NCI-H2107 treated with DMSO at 0.1 percent for 48 hours (cell line): ENCODE measurements around the gene GRHL1.
"Not testable (repeated sequence)": the region's sequence is repeated elsewhere in the genome, so short reads cannot be mapped to it uniquely, and the experiment has no call there.

Experiments
- DNase-seq: peaks from one replicate; lab custom pipeline; 2025; ENCODE audit not compliant: unreplicated experiment; lab: John Stamatoyannopoulos, UW

The GRHL1 gene

DNA sequence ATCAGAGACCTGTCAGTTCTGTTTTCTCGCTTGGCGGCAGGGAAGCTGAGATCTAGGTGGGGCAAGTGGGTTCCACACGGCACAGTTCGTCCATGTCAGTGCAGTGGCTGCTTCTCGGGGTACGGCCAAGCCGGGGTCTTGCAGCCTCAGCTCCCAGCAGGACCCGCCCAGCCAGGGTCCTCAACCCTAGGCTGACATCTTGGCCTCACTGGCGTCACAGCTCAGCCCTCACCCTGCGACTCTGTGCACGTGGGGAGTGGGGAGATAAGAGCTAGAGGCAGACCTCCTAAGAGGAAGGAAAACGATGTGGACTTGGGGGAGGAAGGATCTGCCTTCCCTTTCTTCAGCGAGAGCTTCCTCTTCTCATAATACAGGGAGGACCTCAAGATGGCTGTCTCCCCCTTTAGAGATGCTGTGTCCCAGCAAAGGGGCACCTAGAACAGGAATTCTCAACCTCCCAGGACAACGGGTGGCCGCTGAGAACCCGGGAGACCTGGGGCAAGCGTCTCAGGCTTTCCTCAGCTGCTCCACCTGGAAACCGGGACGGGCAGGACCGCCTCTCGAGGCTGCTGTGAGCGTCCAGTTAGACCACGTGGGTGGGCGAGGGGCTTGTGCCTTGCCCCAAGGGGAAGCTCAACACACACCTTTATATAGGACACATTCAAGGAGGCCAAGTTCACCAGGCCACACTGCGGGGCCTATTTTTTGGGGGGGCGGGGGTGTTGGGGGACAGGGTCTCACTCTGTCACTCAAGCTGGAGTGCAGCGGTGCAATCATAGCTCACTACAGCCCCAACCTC lies 68.3 kb downstream of the GRHL1 start:
- DNase-seq, result no peak

DNA sequence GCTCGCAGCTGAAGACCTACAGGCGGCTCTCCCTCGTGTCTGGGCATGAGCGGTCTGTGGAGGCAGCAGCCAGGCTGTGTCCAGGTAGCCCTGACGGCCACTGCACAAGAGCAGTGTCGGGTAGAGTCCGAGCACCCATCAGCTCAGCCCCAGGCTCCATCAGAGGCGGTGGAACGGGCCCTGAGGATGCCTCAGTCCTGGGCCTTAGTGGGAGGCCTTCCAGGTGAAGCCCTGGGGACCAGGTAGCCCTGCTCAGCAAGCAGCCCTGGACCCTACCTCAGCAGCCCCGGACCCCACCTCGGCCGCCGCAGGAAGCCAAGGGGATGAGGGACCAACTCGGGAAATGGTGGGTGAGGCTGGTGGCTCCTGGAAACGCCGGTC lies 70.5 kb downstream of the GRHL1 start:
- DNase-seq, result no peak

DNA sequence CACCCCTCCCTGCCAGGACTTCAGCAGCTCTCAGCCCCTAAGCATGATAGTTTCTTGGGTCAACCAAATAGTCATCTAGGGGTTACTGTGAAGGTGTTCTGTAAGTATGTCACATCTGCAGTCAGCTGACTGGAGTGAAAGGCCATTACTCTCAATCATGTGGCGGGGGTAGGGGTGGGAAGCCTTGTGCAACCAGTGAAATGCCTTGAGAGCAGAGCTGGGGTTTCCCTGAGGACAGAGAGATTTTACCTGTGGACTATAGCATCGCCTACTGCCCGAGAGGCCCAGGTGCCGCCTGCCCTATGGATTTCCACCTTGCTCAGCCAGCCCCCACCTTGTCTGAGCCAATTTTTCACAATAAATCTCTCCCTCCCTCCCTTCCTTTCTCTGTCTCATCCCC lies 71.0 kb downstream of the GRHL1 start:
- DNase-seq, result no peak

DNA sequence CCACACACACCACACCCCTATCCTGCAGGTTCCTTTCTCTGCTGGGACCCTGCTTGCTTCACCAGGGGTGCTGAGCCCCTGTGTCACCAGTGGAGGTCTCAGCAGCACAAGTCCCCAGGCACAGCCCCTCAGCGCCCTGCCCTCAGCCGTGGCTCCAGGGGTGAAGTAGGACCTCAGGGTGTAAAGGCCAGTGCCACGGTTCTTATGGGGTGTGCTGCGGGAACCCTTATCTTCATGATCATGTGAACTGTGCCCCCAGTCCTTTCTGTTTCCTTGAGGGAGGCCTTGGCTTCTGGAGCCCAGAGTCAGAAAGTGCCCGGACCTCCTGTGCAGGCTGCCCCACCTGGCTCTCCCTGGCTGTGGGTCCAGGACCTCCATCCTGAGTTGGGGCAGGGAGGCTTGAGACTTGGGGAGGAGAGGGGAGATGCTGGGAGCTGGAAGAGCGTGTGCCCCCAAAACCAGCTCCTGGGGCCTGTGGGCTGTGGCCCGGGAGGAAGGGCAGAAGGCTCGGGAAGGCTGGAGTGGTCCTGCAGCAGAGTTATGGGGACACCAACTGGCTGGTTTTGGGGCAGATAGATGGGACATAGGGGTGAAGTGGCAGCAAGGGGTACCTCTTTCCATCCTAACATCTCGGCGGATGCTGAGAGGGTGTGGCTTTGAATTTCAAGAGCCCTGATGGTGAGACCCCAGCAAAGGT lies 71.6 kb downstream of the GRHL1 start:
- no peak for DNase-seq

DNA sequence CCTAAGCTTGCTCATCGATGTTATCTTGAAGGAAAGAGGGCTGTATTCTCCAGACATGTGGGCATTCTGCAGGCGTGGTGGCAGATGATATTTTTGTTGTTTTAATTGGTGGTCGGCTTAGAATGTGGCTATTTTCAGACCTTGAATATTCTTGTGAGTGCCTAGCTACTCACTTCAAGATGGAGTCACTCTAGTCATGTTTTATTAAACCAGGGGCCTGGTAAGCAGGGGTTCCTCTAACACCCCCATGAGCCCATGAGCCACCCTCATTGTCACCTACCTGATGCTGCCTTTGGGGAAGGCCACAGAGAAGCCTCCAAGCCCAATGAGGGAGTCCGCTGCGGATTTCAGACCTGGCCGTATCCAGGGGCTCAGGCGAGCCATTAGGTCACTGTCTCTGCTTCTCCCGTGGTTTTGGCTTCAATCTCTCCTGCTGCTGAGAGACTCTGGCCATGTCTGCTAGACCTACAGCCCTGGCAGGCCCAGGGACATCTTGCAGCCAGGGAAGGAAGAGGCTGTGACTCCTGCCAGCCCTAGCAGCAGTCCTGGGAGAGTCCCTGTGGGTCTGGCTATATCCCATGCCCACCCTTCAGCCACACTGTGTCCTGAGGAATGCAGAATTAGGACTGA lies 75.6 kb downstream of the GRHL1 start:
- DNase-seq, result no peak

DNA sequence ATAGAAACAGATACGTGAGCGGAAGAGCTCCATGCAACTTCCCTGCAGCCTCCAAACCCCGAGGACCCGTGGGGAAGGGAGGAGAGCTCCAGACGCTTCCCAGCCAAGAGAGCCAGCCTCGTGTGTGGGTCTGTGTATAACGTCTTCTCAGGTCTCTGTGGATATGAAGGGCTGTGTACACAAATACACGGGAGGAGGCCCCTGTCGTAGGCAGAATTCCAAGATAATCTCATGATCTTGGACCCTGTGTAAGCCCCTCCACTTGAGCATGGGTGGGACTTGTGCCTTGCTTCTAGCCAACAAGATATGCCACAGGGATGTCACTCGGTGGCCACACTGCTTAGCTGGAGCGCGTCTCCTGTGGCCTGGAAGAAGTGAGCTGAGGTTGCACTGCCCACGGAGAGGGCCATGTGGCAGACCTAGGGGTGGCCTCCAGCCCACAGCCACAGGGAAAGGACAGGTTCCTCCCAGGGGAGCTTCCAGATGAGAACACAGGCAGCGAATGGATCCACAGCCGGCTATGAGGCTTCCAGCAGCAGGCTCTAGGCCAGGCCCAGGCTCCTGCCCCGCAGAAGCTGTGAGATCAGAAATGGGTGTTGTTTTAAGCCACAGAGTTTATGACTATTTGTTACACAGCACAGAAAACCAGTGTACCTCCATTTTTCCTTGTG lies 76.3 kb downstream of the GRHL1 start:
- no peak for DNase-seq

DNA sequence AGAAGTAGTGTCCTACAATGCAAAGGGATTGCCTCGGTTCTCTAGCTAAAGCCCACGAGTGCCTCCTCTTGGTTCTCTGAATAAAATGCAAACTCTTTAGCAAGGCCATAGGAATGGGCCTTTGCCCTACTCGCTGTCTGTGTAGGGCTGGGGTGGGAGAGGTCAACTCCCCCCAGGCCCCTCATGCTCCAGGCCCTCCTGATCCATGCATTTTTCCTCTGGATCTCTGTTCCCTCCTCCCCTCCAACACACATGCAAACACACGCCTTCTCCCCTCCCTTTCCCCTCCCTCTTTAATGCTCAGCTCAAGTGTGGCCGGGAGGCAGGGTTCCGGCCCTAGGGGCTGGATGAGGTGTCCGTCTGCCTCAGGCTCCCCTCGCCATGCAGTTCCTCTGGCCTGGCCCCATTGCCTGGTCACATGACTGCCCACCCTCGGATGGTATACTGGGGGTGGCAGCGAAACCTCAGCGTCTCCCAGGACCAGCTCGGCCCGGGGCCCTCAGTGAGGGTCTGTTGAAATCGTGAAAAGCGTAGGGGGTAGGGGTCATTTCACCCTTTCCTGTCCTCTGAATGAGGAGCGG lies 77.0 kb downstream of the GRHL1 start:
- DNase-seq, result no peak

DNA sequence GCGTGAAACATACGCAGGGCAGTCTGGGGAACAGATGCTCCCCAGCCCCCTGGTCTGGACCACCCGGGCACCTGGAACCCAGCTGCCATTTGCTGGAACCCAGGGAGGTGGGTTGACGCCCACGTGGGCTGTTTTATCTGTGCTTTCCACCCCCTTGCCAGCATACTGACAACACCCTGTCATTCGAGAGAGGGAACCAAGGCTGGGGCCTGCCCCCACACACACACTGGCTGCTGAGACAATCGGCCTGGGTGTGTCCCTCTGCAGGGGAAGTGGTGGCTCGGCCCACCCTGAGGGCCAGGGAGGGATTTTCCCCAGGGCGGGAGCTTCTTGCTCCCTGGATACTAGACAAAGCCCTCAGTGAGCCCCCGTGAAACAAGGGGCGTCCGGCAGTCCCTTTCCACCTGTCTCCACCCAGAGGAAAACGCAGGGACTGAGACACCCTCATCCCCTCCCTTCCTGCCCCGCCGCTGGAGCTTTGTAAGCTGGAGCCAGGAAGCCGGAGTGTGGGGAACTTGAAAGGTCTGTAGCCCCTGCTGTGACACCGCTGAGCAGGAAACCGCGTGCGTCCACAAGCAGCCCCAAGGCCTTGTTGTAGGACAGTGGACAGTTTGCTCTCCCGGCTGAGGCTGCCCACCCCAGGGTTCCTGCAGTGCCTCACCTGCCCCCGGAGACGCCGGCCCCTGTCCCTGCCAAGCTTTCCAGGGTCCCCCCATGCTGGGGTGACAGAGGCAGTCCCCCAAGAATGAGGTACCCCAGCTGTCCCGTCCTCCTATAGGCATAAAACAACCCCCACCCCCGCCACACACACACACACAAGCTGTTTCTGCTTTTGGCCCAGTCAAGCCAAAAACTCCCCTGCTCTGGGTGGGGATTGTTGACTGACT lies 77.7 kb downstream of the GRHL1 start:
- no peak for DNase-seq

DNA sequence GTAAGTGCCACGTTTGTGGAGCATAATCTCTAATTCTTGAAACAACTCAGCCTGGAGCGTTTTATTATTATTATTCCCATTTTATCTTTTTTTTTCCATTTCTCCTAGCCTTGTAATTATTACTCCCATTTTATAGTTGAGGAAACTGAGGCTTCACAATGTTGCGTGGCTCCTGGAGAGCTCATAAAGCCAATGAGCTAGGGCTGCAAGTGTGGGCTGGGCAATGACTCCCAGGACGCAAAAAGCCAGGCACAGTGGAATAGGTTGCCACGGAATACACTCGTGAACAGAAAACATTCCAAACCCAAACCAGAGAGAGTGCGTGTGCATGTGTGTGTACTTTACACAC lies 78.4 kb downstream of the GRHL1 start:
- DNase-seq, result no peak

DNA sequence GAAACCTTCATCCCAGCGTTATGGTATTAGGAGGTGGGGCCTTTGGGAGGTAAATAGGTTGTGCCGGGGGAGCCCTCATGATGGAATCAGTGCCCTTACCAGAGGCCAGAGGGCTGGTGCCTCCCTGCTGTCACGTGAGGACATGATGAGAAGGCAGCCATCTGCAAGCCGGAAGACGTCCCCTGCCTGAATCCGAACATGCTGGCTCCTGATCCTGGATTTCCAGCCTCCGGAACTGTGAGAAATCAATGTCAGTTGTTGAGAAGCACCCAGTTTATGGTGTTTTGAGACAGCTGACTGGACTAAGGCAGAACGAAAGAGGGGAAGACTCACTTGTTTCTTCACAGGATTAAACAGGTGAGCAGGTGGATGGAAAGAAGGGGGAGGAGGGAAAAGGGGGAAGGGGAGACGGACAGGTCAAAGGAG lies 78.8 kb downstream of the GRHL1 start:
- no peak for DNase-seq

DNA sequence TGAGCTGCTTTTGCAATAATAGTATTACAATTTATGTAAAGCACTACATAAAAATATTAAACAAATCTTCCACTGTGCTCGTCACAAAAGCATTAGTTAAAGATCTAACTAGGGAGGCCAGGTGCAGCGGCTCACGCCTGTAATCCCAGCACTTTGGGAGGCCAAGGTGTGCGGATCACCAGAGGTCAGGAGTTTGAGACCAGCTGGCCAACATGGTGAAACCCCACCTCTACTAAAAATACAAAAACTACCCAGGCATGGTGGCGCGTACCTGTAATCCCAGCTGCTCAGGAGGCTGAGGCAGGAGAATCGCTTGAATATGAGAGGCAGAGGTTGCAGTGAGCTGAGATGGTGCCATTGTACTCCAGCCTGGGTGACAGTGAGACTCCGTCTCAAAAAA lies 79.3 kb downstream of the GRHL1 start:
- DNase-seq, result not testable (repeated sequence)

DNA sequence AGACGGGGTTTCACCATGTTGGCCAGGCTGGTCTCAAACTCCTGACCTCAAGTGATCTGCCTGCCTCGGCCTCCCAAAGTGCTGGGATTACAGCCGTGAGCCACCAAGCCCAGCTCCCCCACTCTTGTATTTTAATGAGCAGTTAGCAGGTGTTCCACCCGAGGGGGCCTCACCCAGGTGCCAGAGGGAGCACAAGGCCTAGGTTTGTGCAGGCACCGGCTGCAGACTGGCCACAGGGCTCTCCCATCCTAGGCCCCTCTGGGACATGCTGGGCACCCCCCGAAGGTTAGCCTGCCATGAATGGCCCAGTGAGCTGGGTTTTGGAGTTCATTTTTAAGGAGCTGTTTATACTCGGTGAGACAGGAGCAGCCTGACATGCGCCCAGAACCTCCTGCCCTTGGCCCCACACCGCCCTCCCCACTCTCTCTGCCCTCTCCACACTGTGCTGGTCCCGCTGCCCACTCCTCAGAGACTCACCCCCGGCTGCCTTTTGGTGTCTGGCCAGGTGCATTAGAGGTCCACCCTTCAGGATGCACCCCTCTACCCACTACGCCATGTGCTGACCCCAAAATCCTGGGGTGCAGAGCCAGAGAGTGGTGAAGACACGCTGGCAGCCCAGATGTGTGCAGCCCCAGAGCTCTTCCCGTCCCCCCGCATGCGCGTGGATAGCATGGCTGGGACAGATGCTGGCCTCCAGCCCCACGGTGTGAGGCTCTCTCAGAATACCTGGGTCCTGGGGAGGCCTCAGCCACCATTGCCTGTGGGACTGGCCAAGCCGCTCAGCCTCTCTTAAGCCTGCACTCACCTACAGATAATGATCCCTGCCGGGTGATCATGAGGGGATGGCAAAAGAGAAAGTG lies 80.6 kb downstream of the GRHL1 start:
- DNase-seq, result no peak

DNA sequence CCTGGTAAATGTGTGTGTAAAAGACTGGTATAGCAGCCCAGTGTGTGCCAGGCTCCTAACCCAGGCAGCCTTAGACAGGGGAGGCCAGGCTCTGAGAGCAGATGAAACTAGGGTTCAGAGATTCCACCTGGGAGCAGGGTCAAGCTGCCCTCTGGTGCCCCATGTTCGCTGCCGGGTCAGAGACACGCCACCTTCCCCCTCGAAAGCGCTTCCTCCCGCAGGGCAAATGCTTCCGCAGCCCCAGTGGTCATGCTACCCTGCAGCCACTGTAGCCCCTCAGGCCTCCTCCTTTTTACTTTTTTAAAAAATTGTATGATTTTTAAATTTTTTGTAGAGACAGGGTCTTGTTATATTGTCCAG lies 81.2 kb downstream of the GRHL1 start:
- DNase-seq, result no peak

DNA sequence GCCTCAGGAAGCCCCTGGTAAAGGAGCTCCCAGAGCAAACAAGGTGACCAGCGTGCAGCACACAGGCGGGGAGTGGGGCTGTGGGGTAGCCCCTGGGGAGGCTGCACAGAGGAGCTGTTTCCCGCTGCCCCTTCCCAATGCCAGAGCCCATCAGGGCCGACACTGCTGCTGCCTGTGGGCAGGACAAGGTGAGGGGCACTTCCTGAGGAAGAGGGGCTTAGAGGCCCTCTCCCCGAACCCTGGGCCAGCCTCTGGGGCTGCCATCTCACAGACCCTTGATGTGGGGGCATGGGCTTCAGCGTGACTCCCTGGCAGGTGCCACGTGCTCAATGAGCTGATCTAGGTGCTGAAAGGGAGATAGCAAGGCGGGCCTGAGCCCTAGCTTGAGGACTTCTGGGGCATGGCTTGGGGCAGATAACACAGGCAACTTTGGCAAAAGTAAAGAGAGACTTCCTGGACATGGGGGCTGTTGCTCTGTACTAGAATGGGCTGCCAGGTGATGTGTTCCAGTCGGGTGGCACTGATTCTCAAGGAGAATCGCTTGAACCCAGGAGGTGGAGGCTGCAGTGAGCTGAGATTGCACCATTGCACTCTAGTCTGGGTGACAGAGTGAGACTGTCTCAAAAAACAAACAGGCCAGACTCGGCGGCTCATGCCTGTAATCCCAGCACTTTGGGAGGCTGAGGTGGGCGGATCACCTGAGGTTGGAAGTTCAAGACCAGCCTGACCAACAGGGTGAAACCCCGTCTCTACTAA lies 81.9 kb downstream of the GRHL1 start:
- no peak for DNase-seq

DNA sequence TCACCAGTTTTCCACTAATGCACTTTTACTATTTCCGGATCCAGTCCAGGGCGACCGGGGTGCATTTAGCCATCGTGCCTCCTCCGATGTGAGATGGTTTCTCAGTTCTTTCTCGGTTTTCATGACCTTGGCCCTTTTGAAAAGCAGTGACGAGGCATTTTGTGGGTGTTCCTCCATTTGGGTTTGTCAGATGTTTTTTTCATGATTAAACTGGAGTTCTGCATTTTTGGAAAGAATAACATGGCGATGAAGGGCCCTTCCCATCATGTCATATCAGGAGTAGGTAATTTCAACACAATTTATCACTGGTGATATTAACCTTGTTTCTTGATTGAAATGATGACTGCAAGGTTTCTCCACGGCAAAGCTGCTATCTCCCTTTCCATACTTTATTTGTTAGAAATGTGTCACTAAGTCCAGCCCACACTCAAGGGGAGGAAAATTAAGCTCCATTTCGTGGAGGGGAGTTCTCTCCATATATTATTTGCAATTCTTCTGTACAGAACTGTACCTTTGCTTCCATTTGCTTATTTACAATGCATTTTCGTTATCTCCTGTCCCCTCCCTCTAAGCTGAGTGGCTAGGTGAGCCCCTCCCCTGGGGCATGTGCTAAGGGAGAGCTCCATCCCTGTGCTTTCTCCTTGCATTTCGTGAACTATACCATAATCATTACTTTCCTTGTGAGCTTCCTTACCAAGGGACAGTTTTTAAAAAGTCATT lies 83.0 kb downstream of the GRHL1 start:
- DNase-seq, result no peak

DNA sequence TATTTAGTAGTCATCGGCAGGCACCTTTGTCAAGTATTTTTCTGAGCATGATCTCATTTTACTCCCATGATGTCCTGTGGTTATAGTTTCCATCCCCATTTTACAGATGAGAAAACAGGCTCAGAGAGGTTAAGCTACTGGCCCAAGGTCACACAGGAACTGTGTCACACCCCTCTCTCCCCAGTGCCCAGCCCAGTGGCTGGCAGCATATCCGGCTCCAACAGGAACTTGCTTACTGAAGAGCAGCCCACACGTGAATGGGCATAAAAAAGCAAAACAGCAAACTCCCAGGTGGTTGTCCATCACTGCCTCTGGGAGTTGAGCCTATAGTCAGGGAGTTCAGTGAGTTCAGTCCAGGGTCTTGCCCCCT lies 83.5 kb downstream of the GRHL1 start:
- no peak for DNase-seq

DNA sequence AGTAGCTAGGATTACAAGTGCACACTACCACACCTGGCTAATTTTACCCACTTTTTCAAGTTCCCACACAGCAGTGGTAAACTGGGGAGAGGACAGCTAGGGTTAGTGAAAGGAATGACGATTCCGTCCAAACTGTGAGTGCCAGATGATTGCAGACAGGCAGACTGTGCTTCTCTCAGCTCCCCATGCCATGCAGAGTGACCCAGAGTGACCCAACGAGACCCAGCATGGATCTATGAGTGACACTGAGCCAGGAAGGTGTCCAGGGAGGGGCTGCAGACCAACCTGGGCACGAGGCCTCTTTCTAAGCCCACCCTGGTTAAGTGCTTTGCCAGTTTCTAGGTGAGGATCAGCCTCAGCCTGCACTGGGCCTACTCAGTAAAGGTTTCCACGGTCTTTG lies 84.1 kb downstream of the GRHL1 start:
- no peak for DNase-seq
